Measurements from ENCODE around the gene ADK. TPM values are rescaled to one million over a fixed set of nuclear protein-coding genes. Genes with fewer than 3 reads are reported as not detected.

ADK gene
- total RNA-seq, 1 donor = 34.2 TPM

DNA sequence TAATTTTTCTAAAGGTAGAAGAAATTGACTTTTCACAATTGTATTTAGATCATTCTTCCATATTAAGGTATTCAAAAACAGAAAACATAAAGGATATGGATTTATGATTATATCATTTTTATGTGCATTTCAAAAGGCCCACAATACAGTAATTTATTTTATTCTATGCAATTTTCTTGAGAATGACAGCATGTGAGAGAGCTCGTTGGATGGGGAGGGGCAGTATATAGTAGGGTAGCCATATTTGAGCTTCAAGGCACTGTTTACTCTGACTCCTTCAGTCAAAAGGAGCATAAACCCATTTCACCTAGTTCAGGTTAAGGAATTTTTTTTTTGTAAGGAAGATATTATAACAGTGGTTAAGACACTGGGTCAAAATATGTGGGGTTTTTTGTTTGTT is 534.5 kb downstream of the ADK start:
- no peak overlapping the region for H3K4me3 ChIP-seq (ENCODE audit: low read length)
- no peaks in the 10 kb centered on the region for H3K4me1 ChIP-seq (ENCODE audit: insufficient read depth, low read length)
- no peaks in the 10 kb centered on the region for H3K27me3 ChIP-seq (ENCODE audit: insufficient read depth, low read length)
- H3K9me3 ChIP-seq (ENCODE audit: low read depth, low read length) = no peaks in the 10 kb centered on the region

GRCh38 chr10:74690393-74690792 is 539.4 kb downstream of the ADK start:
- no peaks in the 10 kb centered on the region for H3K27me3 ChIP-seq (ENCODE audit: insufficient read depth, low read length)
- H3K9me3 ChIP-seq (ENCODE audit: low read depth, low read length) = no peaks in the 10 kb centered on the region
- no peaks in the 10 kb centered on the region for H3K4me1 ChIP-seq (ENCODE audit: insufficient read depth, low read length)
- no peak overlapping the region for H3K4me3 ChIP-seq (ENCODE audit: low read length)

DNA sequence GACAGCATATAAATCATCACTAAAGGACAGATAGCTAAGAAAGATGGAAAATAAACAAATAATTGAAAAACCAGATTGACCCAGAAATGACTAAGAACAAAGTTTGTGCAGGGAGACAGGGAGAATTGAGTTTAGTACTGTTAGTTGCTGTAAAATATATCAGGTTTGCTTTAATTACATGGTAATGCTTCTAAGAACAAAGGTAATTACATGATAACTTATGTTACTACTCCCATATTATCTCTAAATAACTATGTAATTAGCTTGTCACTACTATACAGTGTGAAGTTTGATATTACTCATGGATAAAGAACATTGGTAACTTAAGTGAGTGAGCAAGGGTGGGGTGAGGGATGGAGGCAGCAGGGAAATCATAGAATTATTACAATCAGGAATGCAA is 540.1 kb downstream of the ADK start:
- Histone ChIP-seq H3K27me3 (ENCODE audit: insufficient read depth, low read length) (no peaks in the 10 kb centered on the region), H3K4me1 (ENCODE audit: insufficient read depth, low read length) (no peaks in the 10 kb centered on the region), H3K4me3 (ENCODE audit: low read length) (no peak overlapping the region), H3K9me3 (ENCODE audit: low read depth, low read length) (no peaks in the 10 kb centered on the region)

- Histone ChIP-seq H3K27me3 (ENCODE audit: insufficient read depth, low read length) (no peaks in the 10 kb centered on the region), H3K4me1 (ENCODE audit: insufficient read depth, low read length) (no peaks in the 10 kb centered on the region), H3K9me3 (ENCODE audit: low read depth, low read length) (no peaks in the 10 kb centered on the region), H3K4me3 (ENCODE audit: low read length) (no peak overlapping the region)
Measured at GRCh38 chr10:74704629-74705357, 553.8 kb downstream of the ADK start.

- Histone ChIP-seq H3K4me1 (ENCODE audit: insufficient read depth, low read length) (no peaks in the 10 kb centered on the region), H3K9me3 (ENCODE audit: low read depth, low read length) (no peaks in the 10 kb centered on the region), H3K27me3 (ENCODE audit: insufficient read depth, low read length) (no peaks in the 10 kb centered on the region), H3K4me3 (ENCODE audit: low read length) (no peak overlapping the region)
Measured at GRCh38 chr10:74705358-74705980, 554.4 kb downstream of the ADK start.

GRCh38 chr10:74706966-74707365 is 555.9 kb downstream of the ADK start:
- Histone ChIP-seq H3K27me3 (ENCODE audit: insufficient read depth, low read length) (no peaks in the 10 kb centered on the region), H3K4me3 (ENCODE audit: low read length) (no peak overlapping the region), H3K4me1 (ENCODE audit: insufficient read depth, low read length) (no peaks in the 10 kb centered on the region), H3K9me3 (ENCODE audit: low read depth, low read length) (no peaks in the 10 kb centered on the region)

- H3K4me1 ChIP-seq (ENCODE audit: insufficient read depth, low read length) = no peaks in the 10 kb centered on the region
- H3K9me3 ChIP-seq (ENCODE audit: low read depth, low read length) = no peaks in the 10 kb centered on the region
- no peaks in the 10 kb centered on the region for H3K27me3 ChIP-seq (ENCODE audit: insufficient read depth, low read length)
- H3K4me3 ChIP-seq (ENCODE audit: low read length) = no peak overlapping the region
Measured at GRCh38 chr10:74708246-74708645, 557.2 kb downstream of the ADK start.

GRCh38 chr10:74718208-74718607 is 567.2 kb downstream of the ADK start:
- Histone ChIP-seq H3K4me1 (ENCODE audit: insufficient read depth, low read length) (no peaks in the 10 kb centered on the region), H3K4me3 (ENCODE audit: low read length) (no peak overlapping the region), H3K9me3 (ENCODE audit: low read depth, low read length) (peaks cover 19% of the 10 kb centered on the region), H3K27me3 (ENCODE audit: insufficient read depth, low read length) (no peaks in the 10 kb centered on the region)

GRCh38 chr10:74728225-74728624 is 577.2 kb downstream of the ADK start:
- no peaks in the 10 kb centered on the region for H3K4me1 ChIP-seq (ENCODE audit: insufficient read depth, low read length)

GRCh38 chr10:74730246-74730645 is 579.2 kb downstream of the ADK start:
- Histone ChIP-seq H3K27me3 (ENCODE audit: insufficient read depth, low read length) (no peaks in the 10 kb centered on the region), H3K4me1 (ENCODE audit: insufficient read depth, low read length) (no peaks in the 10 kb centered on the region), H3K4me3 (ENCODE audit: low read length) (no peak overlapping the region), H3K9me3 (ENCODE audit: low read depth, low read length) (no peaks in the 10 kb centered on the region)

More at GRCh38 chr10:74728225-74728624, 577.2 kb downstream of the ADK start:
- no peak overlapping the region for H3K4me3 ChIP-seq (ENCODE audit: low read length)
- H3K9me3 ChIP-seq (ENCODE audit: low read depth, low read length) = no peaks in the 10 kb centered on the region
- H3K27me3 ChIP-seq (ENCODE audit: insufficient read depth, low read length) = no peaks in the 10 kb centered on the region

DNA sequence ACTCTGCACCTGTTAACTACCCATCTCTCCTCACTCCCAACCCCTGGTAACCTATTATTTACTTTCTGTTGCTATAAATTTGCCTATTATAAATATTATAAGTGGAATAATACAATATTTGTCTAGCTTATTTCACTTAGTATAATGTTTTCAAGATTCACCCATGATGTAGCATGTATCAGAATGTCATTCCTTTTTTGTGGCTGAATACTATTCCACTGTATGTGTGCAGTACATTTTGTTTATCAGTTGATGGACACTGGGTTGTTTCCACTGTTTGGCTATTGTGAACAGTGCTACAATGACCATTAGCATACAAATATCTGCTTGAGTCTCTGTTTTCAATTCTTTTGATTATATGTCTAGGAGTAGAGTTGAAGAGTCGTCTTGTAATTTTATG is 582.6 kb downstream of the ADK start:
- H3K9me3 ChIP-seq (ENCODE audit: low read depth, low read length) = no peaks in the 10 kb centered on the region
- H3K4me3 ChIP-seq (ENCODE audit: low read length) = no peak overlapping the region
- peaks cover 10% of the 10 kb centered on the region for H3K4me1 ChIP-seq (ENCODE audit: insufficient read depth, low read length)

GRCh38 chr10:74736029-74736428 is 585.0 kb downstream of the ADK start:
- peaks cover 27% of the 10 kb centered on the region for H3K4me1 ChIP-seq (ENCODE audit: insufficient read depth, low read length)
- H3K27me3 ChIP-seq (ENCODE audit: insufficient read depth, low read length) = no peaks in the 10 kb centered on the region
- no peak overlapping the region for H3K4me3 ChIP-seq (ENCODE audit: low read length)
- no peaks in the 10 kb centered on the region for H3K9me3 ChIP-seq (ENCODE audit: low read depth, low read length)

More for the DNA sequence above, 582.6 kb downstream of the ADK start:
- no peaks in the 10 kb centered on the region for H3K27me3 ChIP-seq (ENCODE audit: insufficient read depth, low read length)

- no peaks in the 10 kb centered on the region for H3K9me3 ChIP-seq (ENCODE audit: low read depth, low read length)
- H3K4me1 ChIP-seq (ENCODE audit: insufficient read depth, low read length) = peaks cover 27% of the 10 kb centered on the region
- H3K27me3 ChIP-seq (ENCODE audit: insufficient read depth, low read length) = no peaks in the 10 kb centered on the region
- H3K4me3 ChIP-seq (ENCODE audit: low read length) = no peak overlapping the region
Measured at GRCh38 chr10:74738052-74738451, 587.0 kb downstream of the ADK start.

DNA sequence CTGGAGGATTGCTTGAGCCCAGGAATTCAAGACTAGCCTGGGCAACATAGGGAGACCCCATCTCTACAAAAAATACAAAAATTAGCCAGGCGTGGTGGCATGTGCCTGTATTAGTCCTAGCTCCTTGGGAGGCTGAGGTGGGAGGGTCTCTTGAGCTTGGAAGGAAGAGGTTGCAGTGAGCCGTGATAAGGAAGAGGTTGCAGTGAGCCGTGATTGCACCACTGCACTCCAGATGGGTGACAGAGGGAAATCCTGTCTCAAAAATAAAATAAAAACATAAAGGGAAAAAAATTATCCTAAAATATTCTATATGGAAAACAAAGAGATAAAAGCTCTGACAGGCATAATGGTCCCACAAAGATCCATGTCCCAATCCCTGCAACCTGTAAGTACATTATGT is 587.5 kb downstream of the ADK start:
- no peaks in the 10 kb centered on the region for H3K27me3 ChIP-seq (ENCODE audit: insufficient read depth, low read length)
- no peaks in the 10 kb centered on the region for H3K9me3 ChIP-seq (ENCODE audit: low read depth, low read length)
- no peak overlapping the region for H3K4me3 ChIP-seq (ENCODE audit: low read length)
- H3K4me1 ChIP-seq (ENCODE audit: insufficient read depth, low read length) = peaks cover 27% of the 10 kb centered on the region

GRCh38 chr10:74738985-74739567 is 588.1 kb downstream of the ADK start:
- no peaks in the 10 kb centered on the region for H3K9me3 ChIP-seq (ENCODE audit: low read depth, low read length)
- H3K4me3 ChIP-seq (ENCODE audit: low read length) = no peak overlapping the region
- no peaks in the 10 kb centered on the region for H3K27me3 ChIP-seq (ENCODE audit: insufficient read depth, low read length)
- H3K4me1 ChIP-seq (ENCODE audit: insufficient read depth, low read length) = peaks cover 27% of the 10 kb centered on the region

Data from mononuclear cell (primary cell).